Measurements from ENCODE around the gene COX7B2.

Gene COX7B2, protein sequence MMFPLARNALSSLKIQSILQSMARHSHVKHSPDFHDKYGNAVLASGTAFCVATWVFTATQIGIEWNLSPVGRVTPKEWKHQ

DNA sequence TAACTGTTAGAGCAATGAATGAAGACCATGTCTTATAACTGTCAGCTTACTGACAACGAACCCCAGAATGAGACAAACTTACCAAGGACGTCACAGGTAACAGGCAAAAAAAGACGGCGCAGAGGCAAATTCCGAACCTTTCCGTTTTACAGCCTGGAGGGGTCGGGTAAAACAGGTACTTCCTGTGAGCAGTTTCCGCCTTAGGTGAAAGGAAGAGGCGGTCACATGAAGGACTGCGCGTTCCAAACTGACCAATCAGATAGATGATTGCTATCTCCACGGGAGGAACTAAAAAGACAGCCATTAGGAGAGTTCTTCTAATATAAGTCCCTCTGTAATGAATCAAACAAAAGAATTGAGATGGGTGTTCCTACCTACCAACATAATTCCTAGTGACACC lies at the start of gene COX7B2:
Gene COX7B2, minus strand, starts transcription at position 168 of the 400 bp plus-strand sequence. CDS start 174,053 bp downstream, outside the sequence.
- no peak for DNase-seq

GRCh38 chr4:46956451-46956850 lies 47.4 kb upstream of the COX7B2 start:
- no peak for DNase-seq

DNA sequence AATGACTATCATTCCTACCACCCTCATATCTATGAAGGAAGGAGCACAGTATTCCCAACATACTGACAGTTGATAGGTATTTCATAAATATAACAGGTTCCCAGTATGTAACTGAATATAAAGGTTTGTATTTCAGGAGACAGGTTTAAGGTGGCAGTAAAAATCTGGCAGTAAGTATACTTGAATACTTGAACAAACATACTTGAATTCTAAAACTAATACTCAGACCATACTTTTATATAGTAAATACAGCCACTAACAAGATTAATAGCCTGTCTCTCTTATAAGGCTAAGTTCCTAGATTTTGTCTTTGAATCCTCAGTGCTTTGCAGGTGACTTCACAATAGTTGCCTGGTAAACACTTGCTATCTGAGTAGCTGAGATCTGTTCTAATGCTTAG lies 46.6 kb upstream of the COX7B2 start:
- no peak for DNase-seq

DNA sequence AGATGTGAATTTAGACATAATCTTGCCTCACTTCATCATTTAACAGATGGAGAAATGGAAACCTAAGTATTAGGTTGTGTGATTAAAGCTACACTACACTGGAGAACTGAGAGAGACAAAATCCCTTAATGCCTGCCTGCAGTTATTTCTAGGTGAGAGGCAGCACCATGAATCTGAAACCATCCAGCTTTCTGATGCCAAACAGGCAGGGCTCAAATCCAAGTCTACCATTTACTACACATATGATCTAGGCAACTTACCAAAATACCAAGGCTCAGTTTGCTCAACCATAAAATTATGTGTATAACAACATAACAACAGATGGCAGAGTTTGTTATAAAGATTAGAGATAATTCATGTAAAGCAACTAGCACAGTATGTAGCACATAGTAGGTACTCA lies 45.6 kb upstream of the COX7B2 start:
- no peak for DNase-seq

DNA sequence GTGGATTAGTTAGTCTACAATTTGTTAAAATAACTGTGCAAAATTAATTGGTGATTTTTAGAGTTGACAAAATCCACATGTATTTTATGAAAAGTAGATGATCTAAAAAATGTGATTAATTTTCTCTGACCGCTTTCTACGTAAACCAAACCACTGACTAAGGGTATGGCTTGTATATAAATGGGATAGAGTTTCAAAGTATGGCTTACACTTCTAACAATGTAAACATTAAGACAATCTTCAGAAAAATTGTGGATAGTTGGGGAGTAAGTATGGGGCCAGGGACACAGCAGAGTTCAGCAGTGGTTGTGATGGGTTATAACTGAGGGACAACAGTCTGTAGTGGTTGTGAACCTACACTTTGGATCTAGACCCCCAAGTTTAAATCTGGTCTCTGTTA lies 44.5 kb upstream of the COX7B2 start:
- DNase-seq: no peak

DNA sequence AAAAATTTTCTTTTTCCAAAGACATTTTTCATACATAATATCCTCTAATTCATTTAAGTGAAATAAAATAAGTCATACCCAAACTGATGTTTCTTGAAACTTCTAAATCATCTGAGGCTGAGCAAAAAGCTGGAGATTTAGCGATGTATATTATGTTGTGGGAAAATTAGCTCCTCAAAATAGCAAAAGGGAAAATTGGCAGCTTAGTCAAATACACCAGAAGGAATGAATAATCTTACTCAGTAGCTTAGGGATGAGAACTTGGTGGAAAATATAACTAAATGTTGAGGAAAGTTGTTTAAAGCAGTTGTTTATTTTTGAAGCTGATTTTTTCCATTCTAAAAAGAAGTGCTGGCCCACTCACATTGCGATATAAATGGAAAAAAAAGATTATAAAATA lies 43.4 kb upstream of the COX7B2 start:
- no peak for DNase-seq

GRCh38 chr4:46950826-46951225 lies 41.8 kb upstream of the COX7B2 start:
- no peak for DNase-seq

- no peak for DNase-seq
Measured at GRCh38 chr4:46949822-46950221, 40.8 kb upstream of the COX7B2 start.

DNA sequence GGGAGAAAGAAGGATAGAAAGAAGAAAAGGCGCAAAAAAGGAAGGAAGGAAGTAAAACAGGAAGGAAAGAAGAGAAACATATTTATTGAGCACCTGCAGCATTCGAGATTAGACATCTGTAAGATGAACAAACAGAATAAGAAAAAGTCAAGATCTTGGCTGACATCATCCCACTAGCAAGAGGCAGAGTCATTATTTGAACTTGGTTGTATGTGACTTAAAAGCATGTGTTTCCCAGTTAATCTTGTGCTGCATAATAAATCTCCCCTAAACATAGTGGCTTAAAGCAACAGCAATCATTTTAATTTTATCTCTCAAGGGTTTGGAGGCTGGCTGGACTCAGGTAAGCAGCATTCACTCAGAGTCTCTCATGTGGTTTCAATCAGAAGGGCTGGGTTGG lies 38.5 kb upstream of the COX7B2 start:
- DNase-seq: no peak

DNA sequence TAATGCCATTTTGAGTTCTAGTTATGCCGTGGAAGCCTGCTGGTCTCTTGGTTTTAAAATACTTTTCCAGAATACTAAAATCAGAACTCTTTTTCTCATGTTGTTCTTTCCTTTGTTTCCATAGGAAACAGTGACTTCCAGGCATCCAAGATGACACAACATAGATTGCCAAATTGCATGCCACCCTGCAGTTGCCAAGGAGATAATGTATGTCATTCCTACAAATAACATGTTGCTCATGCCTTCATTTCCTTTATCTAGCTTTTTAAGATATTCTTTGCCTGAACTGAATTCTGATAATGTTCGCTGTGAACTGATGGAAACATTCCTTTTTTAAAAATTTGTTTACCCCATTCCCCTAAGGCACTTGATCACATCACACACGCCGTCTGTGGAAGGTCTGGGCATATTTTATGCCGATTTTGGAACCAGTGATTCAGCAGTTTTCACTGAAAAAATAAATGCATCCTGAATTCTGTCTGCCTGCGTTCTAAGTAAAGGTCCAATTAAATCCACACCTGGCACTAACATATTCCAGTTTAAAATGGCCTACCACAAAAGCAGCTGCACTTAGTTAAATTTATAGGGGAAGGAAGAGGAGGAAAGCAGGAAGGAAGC lies 38.0 kb upstream of the COX7B2 start:
- DNase-seq: no peak

DNA sequence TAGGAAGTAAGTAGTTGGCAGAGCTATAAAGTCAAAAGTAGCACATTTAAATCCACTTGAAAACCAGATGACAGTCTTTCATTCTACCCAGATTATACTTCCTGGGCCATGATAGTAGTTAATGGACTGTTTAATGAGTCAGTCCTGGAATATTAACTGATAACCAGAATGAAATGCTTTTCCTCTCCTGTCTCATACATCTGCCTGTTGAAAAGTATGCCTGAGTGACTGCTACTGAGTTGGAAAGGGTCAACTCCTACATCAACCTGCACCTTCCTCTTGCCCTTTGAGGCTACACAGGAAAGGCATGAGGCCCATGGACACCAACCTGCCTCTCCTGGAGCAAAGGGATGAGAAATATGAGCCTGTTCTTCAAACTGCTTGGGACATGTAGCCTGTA lies 36.0 kb upstream of the COX7B2 start:
- DNase-seq: no peak

DNA sequence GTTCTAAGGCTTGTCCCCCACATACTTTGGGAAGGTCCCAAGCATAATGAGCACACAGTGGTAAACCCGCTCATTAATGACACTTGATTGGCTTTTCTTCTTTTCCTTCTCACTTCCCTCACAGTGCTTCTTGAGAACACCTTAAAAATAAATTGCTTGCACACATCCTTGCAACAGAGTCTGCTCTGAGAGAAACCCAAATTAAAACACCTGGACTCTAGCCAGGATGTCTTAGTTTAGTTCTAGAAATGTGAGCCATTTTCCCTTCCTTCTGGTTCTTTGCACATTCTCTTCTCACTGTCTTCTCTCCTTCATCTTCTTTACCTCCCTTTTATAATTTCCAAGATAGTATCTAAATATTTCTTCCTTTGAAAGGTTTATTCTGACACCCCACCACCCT lies 35.3 kb upstream of the COX7B2 start:
- no peak for DNase-seq

- no peak for DNase-seq
Measured at GRCh38 chr4:46937493-46937892, 28.4 kb upstream of the COX7B2 start.

- no peak for DNase-seq
Measured at GRCh38 chr4:46934726-46935125, 25.7 kb upstream of the COX7B2 start.

- no peak for DNase-seq
Measured at GRCh38 chr4:46933686-46934085, 24.6 kb upstream of the COX7B2 start.

DNA sequence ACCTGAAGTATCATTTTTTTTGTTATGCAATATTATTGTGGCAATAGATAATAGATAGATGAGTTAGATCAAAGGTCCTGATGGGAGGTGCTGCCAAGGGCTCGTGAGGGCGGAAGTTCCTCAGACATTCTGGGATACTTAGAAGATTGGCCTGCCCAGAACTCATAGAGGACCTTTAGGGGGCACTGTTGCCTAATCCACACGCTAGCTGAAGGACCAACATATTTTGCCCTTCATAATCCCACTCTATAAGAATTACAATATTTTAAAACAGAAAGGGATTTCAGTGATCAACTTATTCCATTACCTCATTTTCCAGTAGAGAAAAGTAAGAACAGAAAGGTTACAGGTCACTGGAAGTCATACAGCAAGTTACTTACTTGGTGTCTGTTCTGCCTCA lies 22.9 kb upstream of the COX7B2 start:
- no peak for DNase-seq

GRCh38 chr4:46930891-46931290 lies 21.8 kb upstream of the COX7B2 start:
- no peak for DNase-seq

DNA sequence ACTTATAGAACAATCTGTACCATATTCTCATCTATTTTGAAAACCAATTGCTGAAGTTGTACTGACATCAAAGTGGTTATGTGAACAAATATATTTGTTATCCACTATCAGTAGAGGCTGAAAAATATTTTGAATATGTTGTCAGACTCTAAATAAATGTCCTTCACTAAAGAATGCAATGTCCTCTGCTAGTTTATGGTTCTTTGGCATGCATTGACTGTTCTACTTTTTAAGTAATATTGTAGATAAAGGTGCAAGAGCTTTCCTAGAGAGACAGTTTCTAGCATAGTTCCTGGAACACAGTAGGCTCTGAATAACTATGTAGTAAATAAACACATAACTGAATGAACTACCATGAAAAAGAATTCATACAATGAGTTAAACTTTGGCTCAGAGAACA lies 18.2 kb upstream of the COX7B2 start:
- no peak for DNase-seq

DNA sequence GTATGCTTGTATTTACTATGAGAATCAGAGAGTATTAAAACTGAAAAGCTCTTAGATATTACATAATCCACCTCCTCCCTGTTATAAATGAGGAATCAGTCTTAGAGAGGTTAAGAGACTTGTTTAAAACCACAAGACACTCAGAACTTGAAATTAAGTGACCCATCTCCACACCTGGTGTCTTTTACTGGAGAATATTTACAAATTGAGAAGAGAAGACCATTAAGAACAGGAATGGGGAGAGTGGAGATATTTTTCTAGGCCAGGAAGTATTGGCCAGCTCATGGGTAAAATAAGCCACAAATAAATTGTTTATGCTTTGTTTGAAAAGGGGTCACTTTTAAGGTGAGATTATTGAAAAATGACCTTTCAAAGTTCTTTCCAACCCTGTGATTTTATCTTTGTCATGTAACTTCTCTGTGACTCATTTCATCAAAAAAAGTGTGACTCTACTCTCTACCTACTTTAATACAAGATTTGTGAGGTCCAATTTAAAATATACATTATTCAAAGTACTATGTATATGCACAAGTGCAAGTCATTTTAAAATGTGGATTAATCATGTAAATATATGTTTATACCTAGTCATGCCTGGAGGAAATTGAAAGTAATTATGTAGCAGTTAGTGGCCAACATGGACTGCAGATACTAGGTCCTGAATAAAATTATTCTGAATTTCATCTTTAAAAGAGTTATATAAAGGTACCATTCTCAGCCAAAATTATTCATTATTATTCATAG lies 15.9 kb upstream of the COX7B2 start:
- no peak for DNase-seq

DNA sequence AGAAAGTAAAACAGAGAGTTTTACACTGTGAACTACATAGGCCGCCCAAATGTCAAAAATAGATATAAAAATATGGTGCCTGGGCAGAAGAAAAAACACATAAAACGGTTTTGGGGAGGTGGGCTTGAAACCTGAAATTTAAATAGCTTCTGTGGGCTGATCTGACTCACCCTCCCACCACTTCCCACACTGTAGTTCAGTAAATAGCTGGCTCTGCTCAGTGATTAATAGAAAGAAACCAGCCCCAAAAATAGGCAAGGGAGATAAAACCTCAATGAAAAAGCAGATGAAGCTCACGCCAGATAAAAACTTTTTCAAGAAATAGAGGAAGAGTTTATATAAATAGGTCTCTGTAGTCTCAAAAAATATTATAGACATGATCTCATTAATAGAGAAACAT lies 13.2 kb upstream of the COX7B2 start:
- no peak for DNase-seq

DNA sequence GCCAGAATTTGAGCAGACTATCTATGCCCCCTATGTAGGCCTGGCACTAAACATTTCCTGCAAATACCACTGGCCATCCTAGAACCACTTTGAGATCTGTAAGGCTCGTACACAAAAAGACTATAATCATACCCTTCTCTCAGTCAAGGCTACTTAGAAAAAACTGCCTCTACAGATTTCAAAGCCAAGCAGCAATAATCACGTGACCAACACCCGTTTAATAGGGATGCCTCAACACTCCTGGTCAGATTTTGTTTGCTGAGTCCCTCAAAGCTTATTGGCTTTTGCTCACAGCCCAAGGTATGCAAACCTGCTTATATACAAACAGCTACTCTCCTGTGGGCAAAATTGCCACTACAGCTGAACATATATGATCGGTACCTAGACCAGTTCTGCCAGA lies 897 bp downstream of the COX7B2 start:
- no peak for DNase-seq

DNA sequence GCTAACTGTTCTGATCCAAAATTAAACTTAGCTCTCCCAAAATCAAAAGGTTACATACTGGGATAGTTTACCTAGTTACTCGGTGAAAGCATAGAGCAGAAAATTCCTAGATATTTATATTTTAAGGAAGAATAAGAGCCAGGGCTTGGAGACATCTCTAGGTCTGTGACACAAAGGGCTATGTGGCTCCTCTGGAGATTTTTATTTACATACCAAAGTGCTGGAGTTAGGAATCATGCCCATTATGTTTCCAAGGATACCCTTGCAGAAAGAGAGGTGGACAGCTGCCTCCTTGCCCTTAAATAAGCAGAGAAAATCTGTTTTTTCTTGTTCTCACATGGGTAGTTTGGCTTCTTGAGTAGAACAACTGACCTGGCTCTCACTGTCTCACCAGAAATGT lies 9.0 kb downstream of the COX7B2 start:
- DNase-seq: no peak

DNA sequence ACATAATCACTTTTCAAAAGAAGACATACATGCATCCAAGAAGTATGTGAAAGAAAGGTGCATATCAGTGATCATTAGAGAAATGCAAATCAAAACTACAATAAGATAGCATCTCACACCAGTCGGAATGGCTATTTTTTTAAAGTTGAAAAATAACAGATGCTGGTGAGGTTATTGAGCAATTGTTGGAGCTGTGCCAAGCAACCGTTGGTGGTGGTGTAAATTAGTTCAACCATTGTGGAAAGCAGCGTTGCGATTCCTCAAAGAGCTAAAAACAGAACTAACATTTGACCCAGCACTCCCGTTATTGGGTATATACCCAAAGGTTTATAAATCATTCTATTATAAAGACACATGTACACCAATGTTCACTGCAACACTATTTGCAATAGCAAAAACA lies 14.2 kb downstream of the COX7B2 start:
- no peak for DNase-seq

DNA sequence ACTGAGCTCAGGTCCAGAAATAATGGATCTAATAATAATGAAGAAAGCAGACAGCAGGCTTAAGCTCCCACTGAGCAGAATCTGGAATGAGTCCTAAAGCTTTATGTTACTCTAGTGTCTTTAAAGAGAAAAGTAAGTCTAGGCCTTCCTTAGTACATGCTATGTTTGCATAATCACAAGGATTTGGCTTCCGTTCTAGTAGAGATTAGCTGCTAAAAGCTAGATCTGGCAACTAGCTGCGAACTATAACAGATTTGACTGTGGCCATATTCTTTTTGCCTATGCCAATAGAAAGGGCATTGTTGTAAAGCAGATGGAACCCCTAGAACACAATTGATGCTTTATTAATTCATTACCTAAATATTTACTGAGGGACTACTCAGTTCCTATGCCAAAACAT lies 19.0 kb downstream of the COX7B2 start:
- DNase-seq: no peak

- no peak for DNase-seq
Measured at GRCh38 chr4:46889410-46889809, 19.6 kb downstream of the COX7B2 start.
